Measurements from ENCODE around the gene MORN5.

The MORN5 gene

GRCh38 chr9:122218935-122219855 is 59.5 kb downstream of the MORN5 start (continued):
- TF ChIP-seq AEBP2 (tag by site-specific recombination; IDR thresholded peaks at IDR 0.05; ENCODE audit: borderline replicate concordance) (no peak), ZNF302 (tag by site-specific recombination; IDR thresholded peaks at IDR 0.05; ENCODE audit: low read depth) (no peak), ZBTB6 (tag by site-specific recombination; IDR thresholded peaks at IDR 0.05) (no peak), ZBTB49 (tag by site-specific recombination; IDR thresholded peaks at IDR 0.05; ENCODE audit: low read depth) (no peak), TCF7L2 (IDR thresholded peaks at IDR 0.05; ENCODE audit: borderline replicate concordance, low read depth, low read length) (no peak), ZBTB11 (tag by site-specific recombination; conservative IDR thresholded peaks at IDR 0.05; ENCODE audit: low read depth) (no peak), ZNF394 (tag by site-specific recombination; IDR thresholded peaks at IDR 0.05; ENCODE audit: borderline replicate concordance) (no peak), ZNF560 (tag by site-specific recombination; IDR thresholded peaks at IDR 0.05; ENCODE audit: borderline replicate concordance) (no peak)

GRCh38 chr9:122219856-122220672 is 60.4 kb downstream of the MORN5 start:
- CTCF ChIA-PET, result no interaction called here
- TF ChIP-seq ZNF239 (tag by site-specific recombination; IDR thresholded peaks at IDR 0.05), result no peak
- no peak for TF ChIP-seq SCRT1 (tag by site-specific recombination; IDR thresholded peaks at IDR 0.05; ENCODE audit: borderline replicate concordance)
- no peak for TF ChIP-seq ZNF830 (tag by site-specific recombination; IDR thresholded peaks at IDR 0.05; ENCODE audit: low read depth)
- TF ChIP-seq ZNF624 (tag by site-specific recombination; IDR thresholded peaks at IDR 0.05), result no peak
- no peak for TF ChIP-seq ZNF266 (tag by site-specific recombination; IDR thresholded peaks at IDR 0.05; ENCODE audit: low read depth)
- no peak for TF ChIP-seq ZFP3 (tag by site-specific recombination; IDR thresholded peaks at IDR 0.05; ENCODE audit: low read depth)
- no peak for TF ChIP-seq ZNF473 (tag by site-specific recombination; IDR thresholded peaks at IDR 0.05)
- no peak for TF ChIP-seq GLIS1 (tag by site-specific recombination; IDR thresholded peaks at IDR 0.05)
- TF ChIP-seq ZNF26 (tag by site-specific recombination; IDR thresholded peaks at IDR 0.05), result no peak
- no peak for TF ChIP-seq ZBTB1 (tag by site-specific recombination; IDR thresholded peaks at IDR 0.05)

More at GRCh38 chr9:122219856-122220672, 60.4 kb downstream of the MORN5 start:
- Histone ChIP-seq H3K27ac (ENCODE audit: extremely low read depth, low read depth, low read length) (no peak overlapping the region), H3K36me3 (ENCODE audit: control insufficient read depth in 2 of 2, insufficient read depth in 1 of 2, low read length in 2 of 2) (no peaks in the 10 kb centered on the region), H3K4me1 (ENCODE audit: control insufficient read depth, insufficient read depth, low read length) (no peaks in the 10 kb centered on the region), H3K9me3 (ENCODE audit: control insufficient read depth, insufficient read depth, low read depth, low read length) (no peaks in the 10 kb centered on the region), H3K4me3 (ENCODE audit: low read depth, low read length) (no peak overlapping the region)
- POLR2A ChIA-PET, result no interaction called here

Data from HEK293 (cell line).